Stimulated activated naive CD4-positive, alpha-beta T cell (primary cell): ENCODE measurements around the gene PLGRKT.
A peak's percentile ranks its signal among the peaks of the same experiment; 100 is the strongest.
"Not testable (repeated sequence)": the region's sequence is repeated elsewhere in the genome, so short reads cannot be mapped to it uniquely, and the experiment has no call there.

Experiments used
- DNase-seq, 6 experiments: peaks; one replicate each; lab custom pipeline; 2025; lab: John Stamatoyannopoulos, UW

PLGRKT gene

GRCh38 chr9:5450359-5451091 lies 12.8 kb upstream of the PLGRKT start, which contains the start of gene CD274:
Gene CD274, plus strand, starts transcription at chr9:5450542. Its CDS starts 5,572 bp downstream, at chr9:5456114.
- peak; percentile 52 to 82 (median 72) for DNase-seq

- peak in 1 of 6 experiments; percentile 38 for DNase-seq
Measured at GRCh38 chr9:5449521-5450358, 12.0 kb upstream of the PLGRKT start.

GRCh38 chr9:5448461-5449435 lies 11.0 kb upstream of the PLGRKT start:
- no peak for DNase-seq

DNA sequence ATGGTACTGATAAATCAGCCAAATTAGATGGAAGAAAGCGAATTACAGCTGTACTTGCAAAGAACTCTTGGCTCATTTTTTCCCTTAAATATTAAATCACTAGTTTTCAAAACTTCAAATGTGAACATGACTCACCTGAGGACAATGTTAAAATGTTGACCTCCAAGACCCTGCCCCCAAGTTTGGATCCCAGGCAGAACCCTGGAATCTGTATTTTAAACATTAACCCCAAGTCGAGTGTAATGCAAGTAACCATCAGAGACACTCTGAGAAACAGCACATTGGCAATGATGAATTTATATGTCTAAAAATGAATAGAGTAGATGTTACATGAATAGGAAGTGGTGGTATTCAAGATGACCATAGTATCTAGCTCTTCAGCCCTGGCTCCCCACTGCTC lies 10.3 kb upstream of the PLGRKT start:
- no peak for DNase-seq

- no peak for DNase-seq
Measured at GRCh38 chr9:5447337-5447736, 9.6 kb upstream of the PLGRKT start.

DNA sequence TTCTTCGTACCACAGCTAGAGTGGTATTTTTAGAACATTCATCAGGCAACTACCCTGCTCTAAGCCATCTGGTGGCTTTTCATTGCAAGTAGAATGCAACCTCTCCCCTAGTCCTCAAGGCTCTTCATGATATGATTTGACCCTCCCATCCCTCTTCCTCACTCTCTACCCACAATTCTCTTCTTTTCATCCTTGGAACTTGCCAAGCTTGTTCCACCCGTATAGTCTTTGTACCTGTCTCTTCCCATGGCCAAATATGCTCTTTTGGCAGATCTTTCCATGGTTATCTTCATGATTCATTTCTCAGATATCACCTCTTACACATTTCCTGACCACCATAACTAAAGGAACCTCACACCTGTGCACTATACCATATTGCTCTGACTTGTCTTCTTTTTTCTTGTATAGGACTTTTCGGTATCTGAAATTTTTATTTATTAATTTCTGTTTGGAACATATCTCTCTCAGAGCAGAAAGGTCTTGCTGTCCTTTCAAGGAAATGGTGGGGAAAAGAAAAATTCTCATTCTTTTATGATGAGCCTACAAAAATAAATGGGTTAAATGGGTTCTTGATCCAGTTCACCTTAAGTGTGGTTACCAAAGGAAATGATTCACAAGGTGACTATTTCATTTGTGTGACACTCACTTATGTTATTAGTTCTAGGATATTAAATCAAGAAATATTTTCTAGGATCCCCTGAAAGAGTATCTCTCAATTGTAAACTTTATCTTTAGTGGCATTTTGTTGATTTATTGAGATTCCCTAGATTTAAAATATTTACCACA lies 8.9 kb upstream of the PLGRKT start:
- no peak for DNase-seq

- no peak for DNase-seq
Measured at GRCh38 chr9:5445886-5446285, 8.2 kb upstream of the PLGRKT start.

DNA sequence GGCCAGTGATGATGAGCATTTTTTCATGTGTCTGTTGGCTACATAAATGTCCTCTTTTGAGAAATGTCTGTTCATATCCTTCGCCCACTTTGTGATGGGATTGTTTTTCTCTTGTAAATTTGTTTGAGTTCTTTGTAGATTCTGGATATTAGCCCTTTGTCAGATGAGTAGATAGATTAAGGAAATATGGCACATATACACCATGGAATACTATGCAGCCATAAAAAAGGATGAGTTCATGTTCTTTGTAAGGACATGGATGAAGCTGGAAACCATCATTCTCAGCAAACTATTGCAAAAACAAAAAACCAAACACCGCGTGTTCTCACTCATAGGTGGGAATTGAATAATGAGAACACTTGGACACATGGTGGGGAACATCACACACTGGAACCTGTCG lies 7.4 kb upstream of the PLGRKT start:
- not testable (repeated sequence) for DNase-seq

DNA sequence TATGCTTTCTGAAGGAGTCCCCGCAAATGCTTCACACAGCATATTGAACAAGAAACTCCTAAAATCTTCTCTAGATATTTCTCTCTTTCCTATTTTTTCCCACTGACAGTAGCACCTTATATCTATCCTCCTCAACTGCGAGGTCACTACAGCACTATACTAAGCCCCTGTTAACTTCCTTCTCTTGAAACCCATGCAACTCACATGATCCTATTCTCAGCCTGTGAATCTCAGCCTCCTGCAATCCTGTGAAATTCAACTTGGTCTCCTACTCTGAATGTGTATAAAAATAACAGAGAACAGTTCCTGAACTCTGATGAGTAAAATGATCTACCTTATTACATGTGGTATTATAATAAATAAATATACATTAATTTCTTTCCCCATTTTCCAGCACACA lies 6.1 kb upstream of the PLGRKT start:
- no peak for DNase-seq

DNA sequence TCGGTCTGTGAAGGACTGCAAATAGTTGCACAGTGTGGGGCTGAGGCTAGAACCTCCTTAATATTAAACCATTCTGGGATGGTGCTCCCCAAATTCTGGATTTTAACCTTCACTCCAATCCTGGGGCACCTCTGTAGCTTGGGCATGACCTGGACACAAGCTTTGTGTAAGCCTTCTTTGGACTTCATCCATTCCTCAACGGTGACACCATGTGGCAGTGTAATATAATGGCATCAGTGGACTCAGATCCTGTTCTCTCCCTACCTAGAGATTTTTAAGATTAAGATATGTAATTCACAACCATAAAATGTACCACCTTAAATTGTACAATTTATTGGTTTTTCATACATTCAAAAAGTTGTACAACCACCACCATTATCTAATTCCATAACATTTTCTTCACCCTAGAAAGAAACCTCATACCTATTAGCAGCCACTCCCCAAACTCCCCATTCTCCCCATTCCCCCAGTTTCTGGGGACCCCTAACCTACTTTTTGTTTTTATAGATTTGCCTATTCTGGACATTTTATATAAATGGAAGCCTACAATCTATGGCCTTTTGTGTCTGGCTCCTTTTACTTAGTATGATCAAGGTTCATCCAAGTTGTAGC lies 4.8 kb upstream of the PLGRKT start:
- peak in 2 of 6 experiments; percentile 12 to 18 for DNase-seq

DNA sequence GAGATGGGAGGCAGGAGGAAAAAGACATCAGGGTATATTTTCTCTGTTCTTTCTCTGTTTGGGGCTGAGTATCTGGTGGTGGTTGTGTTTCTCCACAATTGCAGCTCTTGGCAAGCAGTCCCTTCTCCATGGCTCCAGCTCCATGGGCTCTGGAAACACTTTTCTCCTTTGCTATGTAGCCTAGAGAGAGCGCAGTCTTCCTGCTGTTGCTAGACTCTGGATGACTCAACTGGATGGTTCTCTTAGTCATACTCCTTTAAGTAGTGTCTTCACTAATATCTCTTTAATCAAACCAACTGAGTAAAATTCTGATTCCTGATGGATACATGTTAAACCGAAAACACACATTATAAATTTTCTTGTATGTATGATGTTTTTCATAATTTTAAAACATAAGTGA lies 3.3 kb upstream of the PLGRKT start:
- no peak for DNase-seq

GRCh38 chr9:5440426-5440825 lies 2.7 kb upstream of the PLGRKT start:
- DNase-seq, result no peak

DNA sequence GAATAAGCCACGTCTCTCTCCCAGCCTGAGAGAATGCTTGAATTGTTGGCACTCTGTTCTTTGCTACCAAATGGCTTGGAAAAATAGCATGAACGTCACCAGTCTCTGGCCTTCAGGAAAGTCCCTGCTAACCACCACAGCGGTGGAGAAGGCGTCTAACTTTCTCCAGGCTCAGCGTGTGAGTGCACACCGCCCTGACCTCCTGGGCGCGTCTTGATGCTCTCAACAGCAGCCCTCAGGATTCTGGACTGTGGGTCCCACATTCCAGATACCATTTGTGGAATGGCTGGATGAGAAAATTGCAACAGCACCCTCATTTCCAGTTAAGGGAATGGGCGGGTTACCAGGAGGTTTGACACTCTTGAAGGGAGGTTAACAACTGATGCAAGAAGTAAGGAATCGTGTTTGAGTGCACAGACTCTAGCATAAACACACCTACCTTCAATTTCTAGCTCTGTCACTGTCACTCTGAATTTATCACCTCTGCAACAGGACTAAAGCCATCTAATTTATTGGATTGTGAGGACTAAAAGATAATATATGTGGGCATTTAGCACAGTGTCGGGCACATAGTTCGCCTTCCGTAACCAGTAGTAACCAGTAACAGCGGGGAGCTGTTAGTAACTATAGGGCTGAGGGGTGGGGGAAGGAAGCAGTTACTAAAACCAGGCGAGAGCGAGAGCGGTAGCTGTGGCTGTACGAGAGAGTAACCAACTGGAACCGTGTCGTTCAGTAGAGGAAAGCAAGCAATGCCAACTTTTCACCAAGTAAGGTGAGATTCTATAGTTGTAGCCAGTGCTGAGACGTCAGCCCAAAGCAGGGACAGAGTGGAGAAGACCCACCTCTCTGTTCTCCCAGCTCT lies 807 bp upstream of the PLGRKT start:
- peak in 3 of 6 experiments; percentile 9 to 42 (median 35) for DNase-seq

DNA sequence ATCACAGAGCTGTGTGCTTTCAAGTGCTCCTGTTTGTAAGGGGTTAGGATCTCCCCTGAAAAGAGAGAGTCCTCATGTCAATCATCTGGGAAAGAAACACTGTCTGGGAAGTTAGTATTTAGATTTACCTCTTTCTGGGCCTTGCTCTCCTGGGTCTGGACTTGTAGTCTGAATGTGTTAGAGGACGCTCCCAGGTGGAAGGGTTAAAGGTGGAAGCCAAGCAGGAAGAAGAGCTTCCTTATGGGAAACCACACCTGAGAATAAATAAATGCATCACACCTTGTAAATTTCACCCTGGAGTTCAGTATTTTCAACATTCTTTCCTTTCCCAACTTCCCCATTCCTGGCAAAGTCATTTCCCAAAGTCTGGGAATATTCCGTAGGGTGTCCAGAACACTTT lies 1.3 kb downstream of the PLGRKT start:
- no peak for DNase-seq

DNA sequence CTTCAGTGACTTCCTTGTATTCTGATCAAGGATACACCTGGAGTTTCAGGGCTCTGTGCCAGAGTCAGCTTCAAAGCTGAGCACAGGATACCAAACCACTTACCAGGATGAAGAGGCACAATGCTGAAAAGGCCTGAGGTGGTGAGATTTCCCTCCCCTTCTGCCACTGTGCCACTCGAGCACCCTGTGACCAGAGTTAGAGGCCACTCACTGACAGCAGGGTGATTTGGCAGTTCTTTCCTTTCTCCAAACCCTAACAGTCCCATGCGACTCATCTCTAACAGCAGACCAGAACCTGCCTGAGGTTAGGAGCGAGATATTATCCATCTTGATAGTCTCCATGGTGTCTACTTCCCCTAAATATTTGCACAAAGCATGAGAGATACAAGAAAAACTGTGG lies 1.8 kb downstream of the PLGRKT start:
- no peak for DNase-seq

DNA sequence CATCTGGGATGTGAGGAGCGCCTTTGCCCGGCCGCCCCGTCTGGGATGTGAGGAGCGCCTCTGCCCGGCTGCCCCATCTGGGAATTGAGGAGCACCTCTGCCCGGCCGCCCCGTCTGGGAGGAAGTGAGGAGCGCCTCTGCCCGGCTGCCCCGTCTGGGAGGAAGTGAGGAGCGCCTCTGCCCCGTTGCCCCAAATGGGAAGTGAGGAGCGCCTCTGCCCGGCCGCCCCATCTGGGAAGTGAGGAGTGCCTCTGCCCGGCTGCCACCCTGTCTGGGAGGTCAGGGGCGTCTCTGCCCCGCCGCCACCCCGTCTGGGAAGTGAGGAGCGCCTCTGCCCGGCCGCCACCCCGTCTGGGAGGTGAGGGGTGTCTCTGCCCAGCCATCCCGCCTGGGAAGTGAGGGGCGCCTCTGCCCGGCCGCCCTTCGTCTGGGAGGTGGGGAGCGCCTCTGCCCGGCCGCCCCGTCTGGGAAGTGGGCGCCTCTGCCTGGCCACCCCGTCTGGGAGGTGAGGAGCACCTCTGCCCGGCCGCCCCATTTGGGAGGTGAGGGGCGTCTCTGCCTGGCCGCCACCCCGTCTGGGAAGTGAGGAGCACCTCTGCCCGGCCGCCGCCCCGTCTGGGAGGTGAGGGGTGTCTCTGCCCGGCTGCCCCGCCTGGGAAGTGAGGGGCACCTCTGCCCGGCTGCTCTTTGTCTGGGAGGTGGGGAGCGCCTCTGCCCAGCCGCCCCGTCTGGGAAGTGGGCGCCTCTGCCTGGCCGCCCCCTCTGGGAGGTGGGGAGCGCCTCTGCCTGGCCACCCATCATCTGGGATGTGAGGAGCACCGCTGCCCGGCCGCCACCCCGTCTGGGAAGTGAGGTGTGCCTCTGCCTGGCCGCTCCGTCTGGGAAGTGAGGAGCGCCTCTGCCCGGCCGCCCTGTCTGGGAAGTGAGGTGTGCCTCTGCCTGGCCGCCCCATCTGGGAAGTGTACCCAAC lies 3.6 kb downstream of the PLGRKT start:
- DNase-seq, result not testable (repeated sequence)

- DNase-seq, result not testable (repeated sequence)
Measured at GRCh38 chr9:5433328-5433727, 4.4 kb downstream of the PLGRKT start.

- DNase-seq, result not testable (repeated sequence)
Measured at GRCh38 chr9:5432890-5433289, 4.8 kb downstream of the PLGRKT start.

DNA sequence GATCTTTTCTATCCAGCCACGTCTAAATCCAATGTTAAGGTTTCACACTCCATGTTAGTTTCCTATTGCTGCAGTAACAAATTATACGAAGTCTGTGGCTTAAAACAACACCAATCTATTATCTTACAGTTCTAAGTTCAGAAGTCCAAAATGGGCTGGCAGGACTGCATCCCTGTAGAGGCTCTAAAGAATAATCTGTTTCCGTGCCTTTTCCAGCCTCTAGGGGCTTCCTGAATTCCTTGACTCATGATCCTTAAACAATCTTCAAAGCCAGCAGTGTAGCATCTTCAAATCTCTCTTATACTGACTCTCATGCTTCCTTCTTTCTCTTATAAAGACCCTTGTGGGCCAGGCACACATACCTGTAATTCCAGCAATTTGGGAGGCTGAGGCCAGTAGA lies 6.8 kb downstream of the PLGRKT start:
- no peak for DNase-seq
